ENCODE measurements around the gene CYB561D2. TPM values are rescaled to one million over a fixed set of nuclear protein-coding genes. Genes with fewer than 3 reads are reported as not detected.

The CYB561D2 gene
- total RNA-seq, 1 experiment from 2014 or later = 16.8 TPM

- Histone ChIP-seq H3K23ac (ENCODE audit: insufficient read length, low read depth, low read length) (no peak overlapping the region), H3K4me1 (ENCODE audit: insufficient read depth, low read length) (no peaks in the 10 kb centered on the region; the same call in 1 of the 2 replicates), H3K4me2 (ENCODE audit: insufficient read depth, insufficient read length, low read length) (no peak overlapping the region), H3T11ph (ENCODE audit: low read length) (no peak overlapping the region), H2BK12ac (ENCODE audit: insufficient read length, low read depth, low read length) (no peak overlapping the region), H2BK15ac (ENCODE audit: low read depth, low read length) (no peak overlapping the region), H3K9ac (ENCODE audit: extremely low read depth, insufficient read length, low read length) (no peak overlapping the region), H3K23me2 (ENCODE audit: insufficient read length, low read depth, low read length, poor library complexity, severe bottlenecking) (peaks cover 10% of the 10 kb centered on the region), H2BK20ac (ENCODE audit: low read depth, low read length, poor library complexity, severe bottlenecking) (no peak overlapping the region), H3K14ac (ENCODE audit: insufficient read depth, low read length) (no peak overlapping the region), H3K79me1 (ENCODE audit: insufficient read depth, low read depth, low read length, poor library complexity, severe bottlenecking) (peaks cover 3% of the 10 kb centered on the region), H4K5ac (ENCODE audit: insufficient read length, low read depth, low read length) (no peak overlapping the region), H4K20me1 (ENCODE audit: control insufficient read depth, insufficient read depth, insufficient read length) (no peaks in the 10 kb centered on the region), H2BK5ac (ENCODE audit: insufficient read length, low read length) (no peak overlapping the region), H3K9me3 (ENCODE audit: control insufficient read depth, low read depth, low read length) (no peaks in the 10 kb centered on the region), H3K18ac (ENCODE audit: insufficient read length, low read depth, low read length) (no peak overlapping the region), H3K56ac (ENCODE audit: insufficient read length, low read depth, low read length) (no peak overlapping the region), H3K27ac (ENCODE audit: insufficient read length, low read depth, low read length) (no peak overlapping the region), H4K8ac (replicated peaks; ENCODE audit: insufficient read length, low read depth, low read length) (no peak overlapping the region), H2AK5ac (ENCODE audit: insufficient read length, low read length) (no peak overlapping the region), H2BK120ac (ENCODE audit: low read depth, low read length, poor library complexity, severe bottlenecking) (no peak overlapping the region), H2AFZ (ENCODE audit: low read length) (no peak overlapping the region), H3K27me3 (ENCODE audit: insufficient read depth, low read length) (no peaks in the 10 kb centered on the region), H3K4ac (ENCODE audit: low read depth, low read length) (no peak overlapping the region), H4K91ac (ENCODE audit: insufficient read length, low read depth, low read length) (no peak overlapping the region), H3K79me2 (ENCODE audit: insufficient read depth, low read length) (peaks cover under 1% of the 10 kb centered on the region; the same call in 1 of the 2 replicates)
- TF ChIP-seq, protein P1, sequence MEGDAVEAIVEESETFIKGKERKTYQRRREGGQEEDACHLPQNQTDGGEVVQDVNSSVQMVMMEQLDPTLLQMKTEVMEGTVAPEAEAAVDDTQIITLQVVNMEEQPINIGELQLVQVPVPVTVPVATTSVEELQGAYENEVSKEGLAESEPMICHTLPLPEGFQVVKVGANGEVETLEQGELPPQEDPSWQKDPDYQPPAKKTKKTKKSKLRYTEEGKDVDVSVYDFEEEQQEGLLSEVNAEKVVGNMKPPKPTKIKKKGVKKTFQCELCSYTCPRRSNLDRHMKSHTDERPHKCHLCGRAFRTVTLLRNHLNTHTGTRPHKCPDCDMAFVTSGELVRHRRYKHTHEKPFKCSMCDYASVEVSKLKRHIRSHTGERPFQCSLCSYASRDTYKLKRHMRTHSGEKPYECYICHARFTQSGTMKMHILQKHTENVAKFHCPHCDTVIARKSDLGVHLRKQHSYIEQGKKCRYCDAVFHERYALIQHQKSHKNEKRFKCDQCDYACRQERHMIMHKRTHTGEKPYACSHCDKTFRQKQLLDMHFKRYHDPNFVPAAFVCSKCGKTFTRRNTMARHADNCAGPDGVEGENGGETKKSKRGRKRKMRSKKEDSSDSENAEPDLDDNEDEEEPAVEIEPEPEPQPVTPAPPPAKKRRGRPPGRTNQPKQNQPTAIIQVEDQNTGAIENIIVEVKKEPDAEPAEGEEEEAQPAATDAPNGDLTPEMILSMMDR (conservative IDR thresholded peaks at IDR 0.05) = peak; percentile 40; the same call in 2 of the 3 replicates
- peaks cover 28% of the 10 kb centered on the region in 2 experiments for H3K4me1 Mint-ChIP-seq
- no peaks in the 10 kb centered on the region for H3K27me3 Mint-ChIP-seq (ENCODE audit: low read depth)
- no peak for DNase-seq
- WGBS (ENCODE audit: extremely low coverage, insufficient read length, low lambda C conversion rate) = no CpG with 5 or more reads among the region's 2 CpGs
- H3K36me3 Mint-ChIP-seq (ENCODE audit: insufficient read depth in 1 of 3, low read depth in 3 of 3) = peaks cover 16 to 32% (median 30%) of the 10 kb centered on the region in 3 experiments; a peak in 6 of 7 replicates
- H3K9me3 Mint-ChIP-seq = no peaks in the 10 kb centered on the region
- H3K27ac Mint-ChIP-seq = peak overlapping the region in 1 of 3 experiments; percentile 27; a peak in 1 of 7 replicates
- no peak overlapping the region for H3K4me3 Mint-ChIP-seq
Measured at GRCh38 chr3:50352781-50353180, 2.1 kb downstream of the CYB561D2 start.

Data from H9 (cell line).